GM12878 (cell line): ENCODE measurements around the gene RPS6KA3. TPM values are rescaled to one million over a fixed set of nuclear protein-coding genes. Genes with fewer than 3 reads are reported as not detected.

Experiments used
- CBFB ChIP-seq: IDR thresholded peaks from 2 replicates; pipeline ENCODE4 v1.6.1; 2016; ENCODE audit warnings: antibody characterized with exemption, low read depth
- CBX3 ChIP-seq: fragments of 200-600 bp; sonication (generic); IDR thresholded peaks from 2 replicates; pipeline ENCODE4 v1.6.1; 2016; ENCODE audit warnings: low read depth, borderline replicate concordance
- CBX5 ChIP-seq: sonication (generic); IDR thresholded peaks from 2 replicates; pipeline ENCODE4 v1.6.1; 2016; ENCODE audit warnings: low read depth, moderate library complexity, mild to moderate bottlenecking, inconsistent platforms
- MXI1 ChIP-seq: fragments of 150-350 bp; IDR thresholded peaks from 2 replicates; pipeline ENCODE4 v1.6.1; 2011; ENCODE audit warnings: low read depth, mild to moderate bottlenecking, inconsistent platforms, low read length, improper control_type of control experiment
- NBN ChIP-seq: fragments of 450-650 bp; IDR thresholded peaks from 2 replicates; pipeline ENCODE4 v1.6.1; 2016
- NFXL1 ChIP-seq: fragments of 450-650 bp; IDR thresholded peaks from 2 replicates; pipeline ENCODE4 v1.6.1; 2017; ENCODE audit warnings: antibody characterized with exemption, mild to moderate bottlenecking, borderline replicate concordance
- PKNOX1 ChIP-seq: fragments of 450-650 bp; IDR thresholded peaks from 2 replicates; pipeline ENCODE4 v1.6.1; 2016; ENCODE audit warnings: mild to moderate bottlenecking
- PML ChIP-seq: IDR thresholded peaks from 2 replicates; pipeline ENCODE4 v1.6.1; 2012; ENCODE audit warnings: low read length, inconsistent platforms
- SIX5 ChIP-seq: IDR thresholded peaks from 2 replicates; pipeline ENCODE4 v1.6.1; 2011; ENCODE audit warnings: mild to moderate bottlenecking, low read depth, low read length, moderate library complexity; ENCODE audit not compliant: severe bottlenecking
- SP1 ChIP-seq: IDR thresholded peaks from one replicate; pipeline ENCODE4 v1.6.1; 2011; ENCODE audit warnings: low read depth, low read length
- SPI1 ChIP-seq: IDR thresholded peaks from 2 replicates; pipeline ENCODE4 v1.6.1; 2011; ENCODE audit warnings: low read depth, mild to moderate bottlenecking, low read length, moderate library complexity, borderline replicate concordance; ENCODE audit not compliant: insufficient read depth
- SREBF1 ChIP-seq: IDR thresholded peaks from 2 replicates; pipeline ENCODE4 v1.6.1; 2012; ENCODE audit warnings: mild to moderate bottlenecking, low read length
- WRNIP1 ChIP-seq: IDR thresholded peaks from 2 replicates; pipeline ENCODE4 v1.6.1; 2011; ENCODE audit warnings: low read depth, low read length, improper control_type of control experiment, borderline replicate concordance
- ZNF207 ChIP-seq: fragments of 450-650 bp; IDR thresholded peaks from 2 replicates; pipeline ENCODE4 v1.6.1; 2014; ENCODE audit warnings: antibody characterized with exemption, mild to moderate bottlenecking, borderline replicate concordance
- ZNF24 ChIP-seq: fragments of 450-650 bp; IDR thresholded peaks from 2 replicates; pipeline ENCODE4 v1.6.1; 2017; ENCODE audit warnings: antibody characterized with exemption, mild to moderate bottlenecking
- ZNF687 ChIP-seq: fragments of 450-650 bp; IDR thresholded peaks from 2 replicates; pipeline ENCODE4 v1.6.1; 2017; ENCODE audit warnings: mild to moderate bottlenecking, moderate library complexity
- polyA plus RNA-seq, 11 experiments: library from polyadenylated mRNA; depleted of rRNA in 4 of 11; unstranded in 6 of 11; stranded (reverse) in 5 of 11; fragments of >200 nt; fragmentation: Nextera tagmentation in 4 of 11; fragmentation: Illumina TruSeq in 1 of 11; extraction: Ambion mirVana in 4 of 11; extraction: Trizol in 1 of 11; gene quantifications; 1 replicate in 1 of 11; 2 replicates in 10 of 11; pipeline versions ENCODE4 v1.2.1 to v1.2.3, GENCODE V29; 2011 to 2016; ENCODE audit warnings: inconsistent platforms in 2 of 11, missing spikeins in 2 of 11, low read depth in 1 of 11
- total RNA-seq, 4 experiments: library from RNA; depleted of rRNA in 3 of 4; stranded (reverse); fragments of >200 nt in 3 of 4; fragmentation: Illumina TruSeq in 1 of 4; extraction: Trizol in 1 of 4; gene quantifications; 2 replicates each; pipeline versions ENCODE4 v1.2.1 to v1.2.3, GENCODE V29; 2013 to 2021

Gene RPS6KA3
- total and polyA plus RNA-seq, 10 of the 15 experiments (the other 5 are each of a cell fraction or from before 2014, with no cell fraction given): 2.8 to 35.6 (median 15.8) TPM

- TF ChIP-seq CBX5 (no peak), SIX5 (no peak), ZNF687 (no peak; the same call in none of the 2 replicates), NFXL1 (no peak), ZNF207 (0 out of 2 replicates have a peak, but pooled peaks have one; percentile 73), WRNIP1 (no peak), SPI1 (no peak), ZNF24 (no peak), NBN (no peak), SP1 (peak; percentile 70), CBX3 (no peak), PKNOX1 (0 out of 2 replicates have a peak, but pooled peaks have one; percentile 39), PML (0 out of 2 replicates have a peak, but pooled peaks have one; percentile 32), CBFB (no peak), SREBF1 (no peak), MXI1 (peak; percentile 41; the same call in 1 of the 2 replicates)
- TF ChIP-seq, all 136 proteins: peak for 37
Measured at GRCh38 chrX:20141281-20142220, 125.2 kb downstream of the RPS6KA3 start, which contains the start of gene EIF1AX (continued).
